ENCODE measurements around the gene FCN3. TPM values are rescaled to one million over a fixed set of nuclear protein-coding genes. Genes with fewer than 3 reads are reported as not detected.

Gene FCN3
- total RNA-seq, 1 experiment from 2014 or later, result not detected

DNA sequence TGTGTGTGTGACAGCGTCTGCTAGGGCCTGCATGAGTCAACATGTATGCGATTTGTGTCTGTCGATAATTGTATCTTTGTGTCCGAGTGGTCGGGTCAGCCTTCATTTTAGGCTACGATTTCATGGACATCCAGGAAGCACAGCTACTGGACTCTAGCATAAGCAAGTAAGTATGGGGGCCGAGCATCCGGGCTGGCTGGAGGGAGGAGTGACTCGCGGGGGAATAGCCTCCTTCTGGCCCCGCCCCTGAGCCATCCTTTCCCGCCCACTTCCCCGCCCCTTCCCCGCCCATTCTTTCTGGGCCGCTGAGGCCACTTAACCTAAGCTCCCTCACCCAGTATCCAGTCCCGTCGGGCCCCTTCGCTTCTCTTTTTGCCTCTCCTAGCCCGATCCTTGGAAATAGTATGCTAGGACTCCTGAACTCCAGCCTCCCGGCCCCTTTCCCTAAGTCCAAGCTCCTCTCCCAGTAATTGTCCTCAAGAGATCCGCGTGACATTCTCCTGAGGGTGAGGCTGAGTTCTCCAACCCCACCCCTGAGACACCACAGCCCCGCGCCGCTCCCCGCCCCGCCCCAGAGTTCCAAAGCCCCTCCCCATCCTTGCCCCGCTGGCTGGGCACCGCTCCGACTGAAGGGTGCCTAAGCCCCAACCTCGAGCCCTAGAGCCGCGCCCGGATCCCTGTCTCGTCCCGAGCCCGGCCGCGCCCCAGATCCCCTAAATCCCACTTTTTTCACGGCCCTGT lies 9.1 kb downstream of the FCN3 start:
- DNase-seq (ENCODE audit: unreplicated experiment), result peak; percentile 89
- BruUV-seq (replicated peaks), result no TSS peak
- Mint-ChIP-seq H3K9me3 (ENCODE audit: unreplicated experiment) (no peaks in the 10 kb centered on the region), H3K36me3 (ENCODE audit: insufficient read depth, unreplicated experiment) (peaks cover 22% of the 10 kb centered on the region), H3K4me1 (ENCODE audit: insufficient read depth, unreplicated experiment) (peaks cover 12% of the 10 kb centered on the region), H3K27me3 (ENCODE audit: insufficient read depth, unreplicated experiment) (no peaks in the 10 kb centered on the region), H3K4me3 (ENCODE audit: unreplicated experiment) (peak overlapping the region; percentile 85), H3K27ac (ENCODE audit: low read depth, unreplicated experiment) (peak overlapping the region; percentile 96)
- intact Hi-C loops (cut with micrococcal nuclease), result loop anchor here (1.0 to 2.0 kb wide), 2 partner anchors 22 to 23 kb away; no protein-coding TSS in a partner anchor
- CTCF ChIA-PET, result interaction anchor here (0.9 to 4.8 kb wide), 15 partner anchors 9 to 149 kb away, joined by 4 to 31 read pairs (median 6); partner anchors contain the start of gene GPR3
- TF ChIP-seq, protein P1, sequence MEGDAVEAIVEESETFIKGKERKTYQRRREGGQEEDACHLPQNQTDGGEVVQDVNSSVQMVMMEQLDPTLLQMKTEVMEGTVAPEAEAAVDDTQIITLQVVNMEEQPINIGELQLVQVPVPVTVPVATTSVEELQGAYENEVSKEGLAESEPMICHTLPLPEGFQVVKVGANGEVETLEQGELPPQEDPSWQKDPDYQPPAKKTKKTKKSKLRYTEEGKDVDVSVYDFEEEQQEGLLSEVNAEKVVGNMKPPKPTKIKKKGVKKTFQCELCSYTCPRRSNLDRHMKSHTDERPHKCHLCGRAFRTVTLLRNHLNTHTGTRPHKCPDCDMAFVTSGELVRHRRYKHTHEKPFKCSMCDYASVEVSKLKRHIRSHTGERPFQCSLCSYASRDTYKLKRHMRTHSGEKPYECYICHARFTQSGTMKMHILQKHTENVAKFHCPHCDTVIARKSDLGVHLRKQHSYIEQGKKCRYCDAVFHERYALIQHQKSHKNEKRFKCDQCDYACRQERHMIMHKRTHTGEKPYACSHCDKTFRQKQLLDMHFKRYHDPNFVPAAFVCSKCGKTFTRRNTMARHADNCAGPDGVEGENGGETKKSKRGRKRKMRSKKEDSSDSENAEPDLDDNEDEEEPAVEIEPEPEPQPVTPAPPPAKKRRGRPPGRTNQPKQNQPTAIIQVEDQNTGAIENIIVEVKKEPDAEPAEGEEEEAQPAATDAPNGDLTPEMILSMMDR (IDR thresholded peaks at IDR 0.05; ENCODE audit: unreplicated experiment), result no peak
- POLR2A ChIA-PET, result interaction anchor here (0.6 to 4.1 kb wide), 26 partner anchors 11 to 465 kb away, joined by 3 to 78 read pairs (median 4); partner anchors contain the start of genes AHDC1, CD164L2, FAM76A and GPR3

GRCh38 chr1:27364696-27365371 lies 9.8 kb downstream of the FCN3 start:
- H3K27ac Mint-ChIP-seq (ENCODE audit: low read depth, unreplicated experiment), result peak overlapping the region; percentile 96
- CTCF ChIA-PET, result interaction anchor here (0.9 to 4.8 kb wide), 10 partner anchors 8 to 66 kb away, joined by 4 to 31 read pairs (median 10); partner anchors contain the start of gene GPR3
- H3K4me1 Mint-ChIP-seq (ENCODE audit: insufficient read depth, unreplicated experiment), result peaks cover 16% of the 10 kb centered on the region
- DNase-seq (ENCODE audit: unreplicated experiment), result no peak
- H3K4me3 Mint-ChIP-seq (ENCODE audit: unreplicated experiment), result peak overlapping the region; percentile 85
- POLR2A ChIA-PET, result interaction anchor here (0.7 to 4.1 kb wide), 20 partner anchors 11 to 360 kb away, joined by 3 to 78 read pairs (median 5); partner anchors contain the start of genes AHDC1, CD164L2, FAM76A and GPR3
- no peaks in the 10 kb centered on the region for H3K27me3 Mint-ChIP-seq (ENCODE audit: insufficient read depth, unreplicated experiment)
- no TSS peak for BruUV-seq (replicated peaks)
- H3K36me3 Mint-ChIP-seq (ENCODE audit: insufficient read depth, unreplicated experiment), result peaks cover 23% of the 10 kb centered on the region
- intact Hi-C loops (cut with micrococcal nuclease), result no loop called here
- H3K9me3 Mint-ChIP-seq (ENCODE audit: unreplicated experiment), result no peaks in the 10 kb centered on the region
- TF ChIP-seq, protein P1 (IDR thresholded peaks at IDR 0.05; ENCODE audit: unreplicated experiment), result no peak

DNA sequence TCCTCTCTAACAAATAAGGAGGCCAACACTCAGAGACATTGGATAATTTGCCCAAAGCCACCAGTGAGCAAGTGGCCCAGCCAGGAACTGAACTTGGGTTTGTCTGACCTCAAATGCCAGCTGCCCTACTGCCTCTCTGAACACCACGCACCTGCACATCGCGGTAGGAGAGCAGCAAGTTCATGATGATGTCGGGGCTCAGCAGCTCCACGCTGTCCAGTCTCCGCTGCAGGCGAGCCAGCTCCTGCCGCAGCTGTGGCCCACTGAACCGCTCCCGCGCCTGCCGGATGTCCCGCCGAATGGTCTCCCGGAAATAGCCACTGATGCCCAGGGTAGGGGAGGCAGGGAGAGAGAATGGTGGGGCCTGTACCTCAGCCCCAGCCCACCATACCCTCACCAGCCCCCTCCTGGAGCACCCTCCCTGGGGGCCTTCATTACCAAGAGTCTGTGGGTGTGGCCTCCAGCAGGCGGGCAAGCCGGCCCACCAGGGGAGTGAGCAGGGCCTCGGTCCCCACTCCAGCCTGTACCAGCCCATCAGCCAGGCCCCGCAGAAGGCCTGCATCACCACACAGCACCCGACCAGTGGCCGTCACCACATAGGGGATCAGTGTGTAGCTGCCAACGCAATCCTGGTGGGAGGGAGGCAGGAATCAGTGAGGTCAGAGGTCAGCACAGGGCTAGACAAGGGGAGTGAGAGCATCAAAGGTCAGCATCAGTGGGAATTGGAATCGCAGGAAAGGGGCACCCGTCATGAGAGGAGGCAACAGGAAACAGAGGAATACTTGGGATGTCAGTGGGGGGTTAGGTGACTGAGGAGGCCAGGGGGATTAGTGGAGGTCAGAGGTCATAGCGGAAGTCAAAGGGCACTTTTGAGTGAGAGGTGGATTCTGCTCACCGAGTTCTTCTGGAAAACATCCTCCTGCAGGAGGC lies 10.6 kb downstream of the FCN3 start:
- TF ChIP-seq, protein P1 (IDR thresholded peaks at IDR 0.05; ENCODE audit: unreplicated experiment), result no peak
- ChIA-PET CTCF (interaction anchor here (1.0 to 3.2 kb wide), 2 partner anchors 24 to 65 kb away, joined by 4 to 31 read pairs; no protein-coding TSS in a partner anchor), POLR2A (interaction anchor here (4.0 to 4.1 kb wide), 2 partner anchors 10 to 19 kb away, joined by 24 to 29 read pairs; partner anchors contain the start of gene CD164L2)
- H3K27ac Mint-ChIP-seq (ENCODE audit: low read depth, unreplicated experiment), result no peak overlapping the region
- H3K27me3 Mint-ChIP-seq (ENCODE audit: insufficient read depth, unreplicated experiment), result no peaks in the 10 kb centered on the region
- peak overlapping the region; percentile 54 for H3K4me3 Mint-ChIP-seq (ENCODE audit: unreplicated experiment)
- intact Hi-C loops (cut with micrococcal nuclease), result no loop called here
- peaks cover 31% of the 10 kb centered on the region for H3K36me3 Mint-ChIP-seq (ENCODE audit: insufficient read depth, unreplicated experiment)
- BruUV-seq (replicated peaks), result no TSS peak
- H3K4me1 Mint-ChIP-seq (ENCODE audit: insufficient read depth, unreplicated experiment), result peaks cover 16% of the 10 kb centered on the region
- no peak for DNase-seq (ENCODE audit: unreplicated experiment)
- H3K9me3 Mint-ChIP-seq (ENCODE audit: unreplicated experiment), result no peaks in the 10 kb centered on the region
